ENCODE data around the gene CD163L1.

Gene CD163L1

GRCh38 chr12:7319930-7320329, 124.0 kb downstream of the CD163L1 start:
- no peak for TF ChIP-seq CTCF (IDR thresholded peaks at IDR 0.05; ENCODE audit: low read depth, low read length)
- DNase-seq (ENCODE audit: low read depth in 2 of 2), result peak in 1 of 2 donors; percentile 16
- H3K4me3 ChIP-seq (replicated peaks in 1 of 2; ENCODE audit: low read depth in 2 of 2, low read length in 2 of 2), result no peak overlapping the region

- no peak overlapping the region for H3K4me3 ChIP-seq (replicated peaks in 1 of 2; ENCODE audit: low read depth in 2 of 2, low read length in 2 of 2)
Measured at GRCh38 chr12:7310070-7310469, 133.9 kb downstream of the CD163L1 start.

More at GRCh38 chr12:7310070-7310469, 133.9 kb downstream of the CD163L1 start:
- DNase-seq (ENCODE audit: low read depth in 2 of 2), result no peak
- TF ChIP-seq CTCF (IDR thresholded peaks at IDR 0.05; ENCODE audit: low read depth, low read length), result no peak
